CD4-positive, CD25-positive, alpha-beta regulatory T cell (primary cell): ENCODE measurements around the gene CES2. TPM values are rescaled to one million over a fixed set of nuclear protein-coding genes. Genes with fewer than 3 reads are reported as not detected.
"Not testable (repeated sequence)": the region's sequence is repeated elsewhere in the genome, so short reads cannot be mapped to it uniquely, and the experiment has no call there.

Experiments
- ATAC-seq, 2 donors: fragments of 150-1000 bp; cut with Tn5 transposase; one replicate each; pipeline ENCODE4 v1.10.0; 2021; ENCODE audit warnings: low read depth in 2 of 2, moderate number of reproducible peaks in 2 of 2, moderate library complexity in 1 of 2
- DNase-seq, 3 donors: peaks; one replicate each; pipeline versions ENCODE4 v3.0.0 to v3.0.0-alpha.2; 2012 to 2022; ENCODE audit warnings: mixed read lengths in 1 of 3
- H3K27ac ChIP-seq: one replicate; pipeline ENCODE4 v1.7.0; 2013; ENCODE audit warnings: mild to moderate bottlenecking, low read length; ENCODE audit not compliant: insufficient read depth, poor library complexity, severe bottlenecking
- H3K27me3 ChIP-seq: one replicate; pipeline ENCODE4 v1.7.0; 2013; ENCODE audit warnings: low read length; ENCODE audit not compliant: control insufficient read depth, insufficient read depth
- H3K36me3 ChIP-seq: one replicate; pipeline ENCODE4 v1.7.0; 2013; ENCODE audit warnings: mild to moderate bottlenecking, low read length, moderate library complexity; ENCODE audit not compliant: control insufficient read depth, insufficient read depth
- H3K4me1 ChIP-seq: 2 replicates; pipeline ENCODE4 v1.7.0; 2013; ENCODE audit warnings: mild to moderate bottlenecking, low read length; ENCODE audit not compliant: insufficient read depth, control insufficient read depth, poor library complexity, severe bottlenecking
- H3K4me3 ChIP-seq: one replicate; pipeline ENCODE4 v1.7.0; 2013; ENCODE audit warnings: low read depth, mild to moderate bottlenecking, low read length, moderate library complexity
- H3K9me3 ChIP-seq, 2 experiments: 1 replicate in 1 of 2; 2 replicates in 1 of 2; pipeline ENCODE4 v1.7.0; 2013; ENCODE audit warnings: low read length in 2 of 2, mild to moderate bottlenecking in 1 of 2, moderate library complexity in 1 of 2; ENCODE audit not compliant: control insufficient read depth in 2 of 2
- H3K27ac Mint-ChIP-seq, 3 donors: one replicate each; pipeline ENCODE4 v1.8.0; 2020 to 2022; ENCODE audit warnings: mild to moderate bottlenecking in 3 of 3, mixed read lengths in 3 of 3, moderate library complexity in 2 of 3
- H3K27me3 Mint-ChIP-seq: one replicate; pipeline ENCODE4 v1.8.0; 2022; ENCODE audit warnings: mild to moderate bottlenecking, mixed read lengths
- H3K36me3 Mint-ChIP-seq: one replicate; pipeline ENCODE4 v1.8.0; 2020; ENCODE audit warnings: mixed read lengths
- H3K4me1 Mint-ChIP-seq, 4 donors: one replicate each; pipeline ENCODE4 v1.8.0; 2020 to 2022; ENCODE audit warnings: mixed read lengths in 4 of 4, mild to moderate bottlenecking in 1 of 4
- H3K4me3 Mint-ChIP-seq, 4 donors: one replicate each; pipeline ENCODE4 v1.8.0; 2020 to 2022; ENCODE audit warnings: mild to moderate bottlenecking in 4 of 4, mixed read lengths in 4 of 4, moderate library complexity in 3 of 4
- H3K9me3 Mint-ChIP-seq, 7 donors: one replicate each; pipeline ENCODE4 v1.8.0; 2020 to 2022; ENCODE audit warnings: mixed read lengths in 7 of 7, mild to moderate bottlenecking in 3 of 7, moderate library complexity in 2 of 7
- polyA plus RNA-seq, 4 donors: library from polyadenylated mRNA; unstranded; fragments of 300-500 nt; fragmentation: Illumina TruSeq; gene quantifications; one replicate each; pipeline ENCODE4 v1.2.3, GENCODE V29; 2021
- total RNA-seq: library from RNA; stranded (reverse); gene quantifications from one replicate; pipeline ENCODE4 v1.2.3, GENCODE V29; 2022

The CES2 gene
- total and polyA plus RNA-seq, 5 donors from 2014 or later: 19.3 to 35.4 (median 19.9) TPM

DNA sequence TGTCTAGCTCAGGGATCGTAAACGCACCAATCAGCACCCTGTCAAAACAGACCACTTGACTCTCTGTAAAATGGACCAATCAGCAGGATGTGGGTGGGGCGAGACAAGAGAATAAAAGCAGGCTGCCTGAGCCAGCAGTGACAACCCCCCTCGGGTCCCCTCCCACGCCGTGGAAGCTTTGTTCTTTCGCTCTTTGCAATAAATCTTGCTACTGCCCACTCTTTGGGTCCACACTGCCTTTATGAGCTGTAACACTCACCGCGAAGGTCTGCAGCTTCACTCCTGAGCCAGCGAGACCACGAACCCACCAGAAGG, 39.6 kb downstream of the CES2 start:
- H3K27me3 Mint-ChIP-seq, H3K27ac ChIP-seq, H3K9me3 ChIP-seq, H3K27me3 ChIP-seq, ATAC-seq, H3K9me3 Mint-ChIP-seq, H3K4me1 ChIP-seq, H3K36me3 ChIP-seq, H3K36me3 Mint-ChIP-seq: not testable (repeated sequence)
- H3K4me3 Mint-ChIP-seq: peak overlapping the region; percentile 63 to 89 (median 83)
- H3K4me1 Mint-ChIP-seq: peaks cover 0 to 15% (median 9%) of the 10 kb centered on the region in 4 donors
- DNase-seq: peak; percentile 32 to 76 (median 35)
- peak overlapping the region; percentile 26 for H3K4me3 ChIP-seq
- H3K27ac Mint-ChIP-seq: peak overlapping the region in 1 of 3 donors; percentile 15

DNA sequence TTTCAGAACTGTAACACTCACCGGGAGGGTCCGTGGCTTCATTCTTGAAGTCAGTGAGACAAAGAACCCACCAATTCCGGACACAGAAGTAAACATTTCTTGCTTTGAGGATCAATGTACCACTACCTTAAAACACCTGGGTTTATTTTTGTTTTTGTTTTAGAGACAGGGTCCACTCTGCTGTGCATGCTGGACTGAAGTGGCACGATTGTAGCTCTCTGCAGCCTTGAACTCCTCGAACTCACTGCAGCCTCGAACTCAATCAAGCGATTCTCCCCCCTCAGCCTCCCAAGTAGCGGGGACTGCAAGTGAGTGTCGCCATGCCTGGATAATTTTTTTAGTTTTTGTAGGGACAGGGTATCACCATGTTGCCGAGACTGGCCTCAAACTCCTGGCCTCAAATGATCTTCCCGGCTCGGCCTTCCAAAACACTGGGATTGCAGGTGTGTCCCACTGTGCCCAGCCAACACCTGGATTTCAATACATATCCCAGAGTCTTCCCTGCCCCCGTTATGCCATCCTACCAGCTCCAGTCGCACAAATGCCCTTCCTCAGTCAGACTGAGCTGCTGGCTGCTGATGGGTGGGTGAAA, 40.1 kb downstream of the CES2 start:
- Histone ChIP-seq H3K27ac (no peak overlapping the region), H3K27me3 (no peaks in the 10 kb centered on the region), H3K36me3 (no peaks in the 10 kb centered on the region), H3K4me3 (peak overlapping the region; percentile 26), H3K4me1 (no peaks in the 10 kb centered on the region), H3K9me3 (no peaks in the 10 kb centered on the region)
- Mint-ChIP-seq H3K4me3 (peak overlapping the region; percentile 63 to 89 (median 83)), H3K4me1 (peaks cover 0 to 17% (median 11%) of the 10 kb centered on the region in 4 donors), H3K27ac (peak overlapping the region in 1 of 3 donors; percentile 15), H3K27me3 (peaks cover 4% of the 10 kb centered on the region), H3K36me3 (no peaks in the 10 kb centered on the region), H3K9me3 (peaks cover 0 to 1% (median 0%) of the 10 kb centered on the region in 7 donors)
- DNase-seq (no peak), ATAC-seq (no peak)

- H3K27me3 ChIP-seq: no peaks in the 10 kb centered on the region
- no peaks in the 10 kb centered on the region for H3K4me1 ChIP-seq
- ATAC-seq (no peak), DNase-seq (no peak)
- no peak overlapping the region for H3K27ac ChIP-seq
- no peaks in the 10 kb centered on the region for H3K36me3 ChIP-seq
- Mint-ChIP-seq H3K27ac (no peak overlapping the region), H3K9me3 (peaks cover 0 to 1% (median 0%) of the 10 kb centered on the region in 7 donors), H3K36me3 (no peaks in the 10 kb centered on the region), H3K27me3 (peaks cover 4% of the 10 kb centered on the region), H3K4me3 (no peak overlapping the region), H3K4me1 (peaks cover 0 to 27% (median 11%) of the 10 kb centered on the region in 4 donors)
- H3K4me3 ChIP-seq: no peak overlapping the region
- H3K9me3 ChIP-seq: no peaks in the 10 kb centered on the region
These were observed 41.4 kb downstream of the CES2 start for GRCh38 chr16:66976746-66977145.

GRCh38 chr16:66977341-66978113, 42.2 kb downstream of the CES2 start:
- peaks cover 0 to 35% (median 15%) of the 10 kb centered on the region in 4 donors for H3K4me1 Mint-ChIP-seq
- DNase-seq: peak; percentile 80 to 90 (median 83)
- peak overlapping the region in 1 of 4 donors; percentile 13 for H3K4me3 Mint-ChIP-seq
- ATAC-seq: peak; percentile 97
- Histone ChIP-seq H3K4me3 (no peak overlapping the region), H3K27me3 (no peaks in the 10 kb centered on the region), H3K9me3 (no peaks in the 10 kb centered on the region), H3K36me3 (no peaks in the 10 kb centered on the region), H3K27ac (no peak overlapping the region), H3K4me1 (no peaks in the 10 kb centered on the region)
- no peak overlapping the region for H3K27ac Mint-ChIP-seq
- no peaks in the 10 kb centered on the region for H3K36me3 Mint-ChIP-seq
- peaks cover 0 to 1% (median 0%) of the 10 kb centered on the region in 7 donors for H3K9me3 Mint-ChIP-seq
- peaks cover 4% of the 10 kb centered on the region for H3K27me3 Mint-ChIP-seq

- no peak overlapping the region for H3K4me3 Mint-ChIP-seq
- H3K4me1 Mint-ChIP-seq: peaks cover 7 to 43% (median 22%) of the 10 kb centered on the region in 4 donors
- H3K27me3 Mint-ChIP-seq: peaks cover 4% of the 10 kb centered on the region
These were observed 43.8 kb downstream of the CES2 start for GRCh38 chr16:66979011-66979717.

GRCh38 chr16:66983033-66983432, 47.7 kb downstream of the CES2 start:
- peaks cover 7 to 46% (median 28%) of the 10 kb centered on the region in 4 donors for H3K4me1 Mint-ChIP-seq
- H3K36me3 ChIP-seq: no peaks in the 10 kb centered on the region
- no peak overlapping the region for H3K27ac ChIP-seq
- H3K36me3 Mint-ChIP-seq: no peaks in the 10 kb centered on the region
- H3K9me3 Mint-ChIP-seq: no peaks in the 10 kb centered on the region
- H3K4me3 ChIP-seq: no peak overlapping the region
- H3K27me3 ChIP-seq: no peaks in the 10 kb centered on the region
- no peak overlapping the region for H3K4me3 Mint-ChIP-seq
- peaks cover 4% of the 10 kb centered on the region for H3K27me3 Mint-ChIP-seq
- no peak overlapping the region for H3K27ac Mint-ChIP-seq
- DNase-seq (no peak), ATAC-seq (no peak)
- H3K4me1 ChIP-seq: peaks cover 19% of the 10 kb centered on the region
- no peaks in the 10 kb centered on the region for H3K9me3 ChIP-seq

More at GRCh38 chr16:66979011-66979717, 43.8 kb downstream of the CES2 start:
- Mint-ChIP-seq H3K27ac (peak overlapping the region in 1 of 3 donors; percentile 84), H3K36me3 (no peaks in the 10 kb centered on the region), H3K9me3 (peaks cover 0 to 1% (median 0%) of the 10 kb centered on the region in 7 donors)
- Histone ChIP-seq H3K27me3 (no peaks in the 10 kb centered on the region), H3K36me3 (no peaks in the 10 kb centered on the region), H3K4me1 (peaks cover 4% of the 10 kb centered on the region), H3K9me3 (no peaks in the 10 kb centered on the region), H3K4me3 (no peak overlapping the region), H3K27ac (no peak overlapping the region)
- DNase-seq (no peak), ATAC-seq (no peak)

- no peaks in the 10 kb centered on the region for H3K9me3 Mint-ChIP-seq
- H3K4me3 ChIP-seq: peak overlapping the region; percentile 13
- peak overlapping the region in 2 of 4 donors; percentile 16 to 47 for H3K4me3 Mint-ChIP-seq
- H3K27me3 ChIP-seq: no peaks in the 10 kb centered on the region
- H3K27me3 Mint-ChIP-seq: peaks cover 4% of the 10 kb centered on the region
- H3K36me3 ChIP-seq: no peaks in the 10 kb centered on the region
- H3K27ac ChIP-seq: peak overlapping the region; percentile 62
- no peaks in the 10 kb centered on the region for H3K9me3 ChIP-seq
- ATAC-seq: peak; percentile 94 to 95
- H3K4me1 ChIP-seq: peaks cover 19% of the 10 kb centered on the region
- H3K4me1 Mint-ChIP-seq: peaks cover 12 to 46% (median 28%) of the 10 kb centered on the region in 4 donors
- DNase-seq: peak in 1 of 3 donors; percentile 98
- peak overlapping the region; percentile 92 to 98 (median 94) for H3K27ac Mint-ChIP-seq
- H3K36me3 Mint-ChIP-seq: no peaks in the 10 kb centered on the region
These were observed 49.6 kb downstream of the CES2 start for GRCh38 chr16:66984892-66985311.
